ENCODE measurements around the gene SMG6. TPM values are rescaled to one million over a fixed set of nuclear protein-coding genes. Genes with fewer than 3 reads are reported as not detected.

The SMG6 gene
- total and polyA plus RNA-seq, 2 of the 13 experiments (the other 11 are each of a cell fraction or from before 2014, with no cell fraction given) = 4.6 to 14.6 TPM

DNA sequence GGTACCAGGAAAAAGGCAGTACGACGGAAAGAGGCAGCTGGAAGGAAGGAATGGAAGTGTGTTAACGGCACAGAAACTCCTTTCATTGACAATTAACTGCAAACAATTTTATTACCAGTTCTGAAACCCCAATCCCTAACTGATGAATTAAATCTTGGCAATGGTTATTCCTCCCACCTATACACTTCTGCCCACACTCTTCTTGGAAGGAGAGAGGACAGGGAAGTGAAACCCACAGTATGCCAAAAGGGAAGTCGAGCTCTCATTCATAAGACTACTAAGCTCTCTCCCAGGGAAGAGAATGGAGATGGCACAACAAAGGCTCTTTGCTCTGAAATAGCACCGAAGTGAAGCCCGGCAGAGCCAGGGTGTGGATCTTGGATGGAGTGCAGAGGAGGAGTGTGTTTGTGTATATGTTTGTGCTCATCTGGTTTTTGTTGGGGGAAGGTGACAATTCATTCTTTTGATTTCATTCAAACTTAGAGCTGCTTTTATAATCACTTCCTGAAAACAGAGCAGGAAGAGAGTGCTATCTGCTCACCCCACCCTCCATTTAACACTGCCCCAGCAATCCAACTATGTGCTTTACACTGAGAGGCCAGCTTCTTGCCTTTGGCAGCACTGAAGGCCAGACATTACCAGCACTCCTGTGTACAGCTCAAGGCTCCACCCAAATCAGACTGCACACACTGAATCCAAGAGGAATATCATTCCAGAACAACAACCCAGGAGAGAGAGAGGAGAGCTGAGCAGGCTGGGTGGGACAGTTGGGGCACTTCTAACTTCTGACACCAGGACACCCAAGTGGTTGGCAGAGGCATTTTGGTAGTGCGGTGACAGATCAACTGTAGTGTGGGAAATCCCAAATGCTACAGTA lies 180.0 kb downstream of the SMG6 start:
- no peak for TF ChIP-seq ZNF580 (CRISPR knock-in tag; IDR thresholded peaks at IDR 0.05; ENCODE audit: borderline replicate concordance, low read depth)
- TF ChIP-seq HOXD1 (CRISPR knock-in tag; IDR thresholded peaks at IDR 0.05) = no peak
- TF ChIP-seq ZNF225 (CRISPR knock-in tag; IDR thresholded peaks at IDR 0.05) = no peak
- TF ChIP-seq ZNF776 (CRISPR knock-in tag; IDR thresholded peaks at IDR 0.05) = no peak
- TF ChIP-seq ZNF451 (CRISPR knock-in tag; IDR thresholded peaks at IDR 0.05) = no peak
- TF ChIP-seq PCBP1 (IDR thresholded peaks at IDR 0.05; ENCODE audit: borderline replicate concordance, low read depth, low read length) = no peak
- no peak for TF ChIP-seq ZNF282 (IDR thresholded peaks at IDR 0.05; ENCODE audit: partially characterized antibody)
- no peak for TF ChIP-seq ZNF740 (CRISPR knock-in tag; IDR thresholded peaks at IDR 0.05)
- ChIA-PET POLR2A (no interaction called here), CTCF (ENCODE audit: low intra/inter-chr PET ratio, low total read pairs) (no interaction called here)
- FAIRE-seq (no peak), ATAC-seq (no peak), DNase-seq (ENCODE audit: low spot score) (no peak)
- Histone ChIP-seq H3K27ac (ENCODE audit: extremely low read length, insufficient read depth, low read length) (no peak overlapping the region), H3K4me2 (ENCODE audit: low read depth, low read length) (no peak overlapping the region), H4K20me1 (ENCODE audit: insufficient read depth, low read length) (no peaks in the 10 kb centered on the region), H3K4me3 (replicated peaks in 1 of 3; ENCODE audit: insufficient read depth in 1 of 3, low read depth in 2 of 3, low read length in 3 of 3) (no peak overlapping the region), H3K9ac (ENCODE audit: insufficient read depth, low read depth, low read length) (no peak overlapping the region), H3K36me3 (replicated peaks in 1 of 2; ENCODE audit: control insufficient read depth in 1 of 2, insufficient read depth in 2 of 2, low read length in 2 of 2) (peaks cover 2 to 17% of the 10 kb centered on the region in 2 experiments; a peak in 2 of 5 replicates), H2AFZ (ENCODE audit: low read length) (no peak overlapping the region), H3K27me3 (ENCODE audit: control insufficient read depth in 1 of 2, insufficient read depth in 2 of 2, low read length in 2 of 2) (no peaks in the 10 kb centered on the region), H3K9me3 (ENCODE audit: low read length) (no peaks in the 10 kb centered on the region), H3K79me2 (ENCODE audit: insufficient read depth, low read length) (no peaks in the 10 kb centered on the region), H3K4me1 (ENCODE audit: insufficient read depth, low read length) (peaks cover 16% of the 10 kb centered on the region)
- WGBS (ENCODE audit: low lambda C conversion rate) = 95% methylated on average over 7 of the region's 7 CpGs
- BruUV-seq (replicated peaks) = no TSS peak
- intact Hi-C loops (cut with micrococcal nuclease; ENCODE audit: unreplicated experiment) = no loop called here
- in situ Hi-C loops (cut with HindIII; ENCODE audit: extremely low pct_ligation_motif_present, low pct_unique_long_range_greater_than_20kb) = no loop called here

All from HepG2 (cell line).